Naive thymus-derived CD4-positive, alpha-beta T cell (primary cell): ENCODE data around the gene IGSF11. TPM values are rescaled to one million over a fixed set of nuclear protein-coding genes. Genes with fewer than 3 reads are reported as not detected.

ENCODE experiments used
- ATAC-seq: fragments of 150-1000 bp; cut with Tn5 transposase; 2 replicates; pipeline ENCODE4 v1.10.0; 2021; ENCODE audit warnings: mild to moderate bottlenecking, moderate library complexity
- CTCF ChIA-PET: fragments of 350-600 bp; sonication (Branson Sonifier 250); formaldehyde crosslinking; loops from one replicate; lab custom pipeline; 2021; ENCODE audit warnings: antibody characterized with exemption; lab: Charles Lee
- POLR2A ChIA-PET: fragments of 350-600 bp; sonication (Branson Sonifier 250); formaldehyde crosslinking; loops from one replicate; lab custom pipeline; 2021; ENCODE audit warnings: antibody characterized with exemption, inconsistent platforms; lab: Charles Lee
- DNase-seq, 9 donors: peaks; one replicate each; pipeline versions ENCODE4 v3.0.0 to v3.0.0-alpha.2; 2020 to 2022; ENCODE audit warnings: mixed read lengths in 1 of 9
- H3K27ac ChIP-seq: one replicate; pipeline ENCODE4 v1.7.0; 2013; ENCODE audit warnings: mild to moderate bottlenecking, low read depth, low read length, moderate library complexity
- H3K27me3 ChIP-seq, 2 donors: one replicate each; pipeline ENCODE4 v1.7.0; 2013; ENCODE audit warnings: low read length in 2 of 2, mild to moderate bottlenecking in 2 of 2, moderate library complexity in 2 of 2; ENCODE audit not compliant: control insufficient read depth in 2 of 2, insufficient read depth in 2 of 2
- H3K36me3 ChIP-seq, 3 experiments: 1 replicate in 2 of 3; 2 replicates in 1 of 3; pipeline ENCODE4 v1.7.0; 2013; ENCODE audit warnings: low read length in 3 of 3, mild to moderate bottlenecking in 3 of 3, moderate library complexity in 1 of 3; ENCODE audit not compliant: insufficient read depth in 3 of 3, control insufficient read depth in 2 of 3
- H3K4me1 ChIP-seq, 2 donors: one replicate each; pipeline ENCODE4 v1.7.0; 2013; ENCODE audit warnings: low read length in 2 of 2, mild to moderate bottlenecking in 2 of 2, moderate library complexity in 1 of 2; ENCODE audit not compliant: control insufficient read depth in 2 of 2, insufficient read depth in 2 of 2
- H3K4me3 ChIP-seq: 2 replicates; pipeline ENCODE4 v1.7.0; 2013; ENCODE audit warnings: mild to moderate bottlenecking, low read length
- H3K9me3 ChIP-seq, 3 experiments: 1 replicate in 2 of 3; 2 replicates in 1 of 3; pipeline ENCODE4 v1.7.0; 2013; ENCODE audit warnings: low read length in 3 of 3; ENCODE audit not compliant: control insufficient read depth in 2 of 3
- H3K27ac Mint-ChIP-seq, 9 donors: one replicate each; pipeline ENCODE4 v1.8.0; 2020 to 2022; ENCODE audit warnings: mixed read lengths in 9 of 9, mild to moderate bottlenecking in 8 of 9, moderate library complexity in 5 of 9, inconsistent platforms in 2 of 9
- H3K27me3 Mint-ChIP-seq, 5 donors: one replicate each; pipeline ENCODE4 v1.8.0; 2021 to 2022; ENCODE audit warnings: mixed read lengths in 5 of 5, mild to moderate bottlenecking in 1 of 5
- H3K36me3 Mint-ChIP-seq, 5 donors: one replicate each; pipeline ENCODE4 v1.8.0; 2020 to 2022; ENCODE audit warnings: mixed read lengths in 5 of 5, mild to moderate bottlenecking in 3 of 5, inconsistent platforms in 1 of 5
- H3K4me1 Mint-ChIP-seq, 7 donors: one replicate each; pipeline ENCODE4 v1.8.0; 2020 to 2022; ENCODE audit warnings: mixed read lengths in 7 of 7, mild to moderate bottlenecking in 3 of 7, inconsistent platforms in 1 of 7
- H3K4me3 Mint-ChIP-seq, 10 donors: one replicate each; pipeline ENCODE4 v1.8.0; 2020 to 2022; ENCODE audit warnings: mild to moderate bottlenecking in 10 of 10, mixed read lengths in 10 of 10, moderate library complexity in 6 of 10, inconsistent platforms in 2 of 10
- H3K9me3 Mint-ChIP-seq, 11 donors: one replicate each; pipeline ENCODE4 v1.8.0; 2020 to 2022; ENCODE audit warnings: mixed read lengths in 11 of 11, mild to moderate bottlenecking in 4 of 11, inconsistent platforms in 1 of 11, moderate library complexity in 1 of 11
- intact Hi-C, 2 donors: fragments of 100-400 bp; cut with micrococcal nuclease; formaldehyde crosslinking; loops; one replicate each; pipeline ENCODE4 v1.15.1; 2023
- polyA plus RNA-seq, 2 donors: library from polyadenylated mRNA; unstranded; fragments of 300-500 nt; fragmentation: Illumina TruSeq; gene quantifications; one replicate each; pipeline ENCODE4 v1.2.3, GENCODE V29; 2021
- total RNA-seq, 6 experiments: library from RNA in 5 of 6; stranded (reverse) in 5 of 6; gene quantifications; 1 replicate in 5 of 6; 2 replicates in 1 of 6; pipeline ENCODE4 v1.2.3 and lab custom pipeline; 2021 to 2026

The IGSF11 gene
- total and polyA plus RNA-seq, 7 experiments from 2014 or later: 0.15 to 0.85 (median 0.41) TPM; not detected in 1

- Mint-ChIP-seq H3K36me3 (no peaks in the 10 kb centered on the region), H3K27ac (peak overlapping the region in 1 of 9 donors; percentile 28), H3K4me3 (peak overlapping the region in 1 of 10 donors; percentile 24), H3K4me1 (peaks cover 0 to 16% (median 3%) of the 10 kb centered on the region in 7 donors), H3K27me3 (peaks cover 0 to 6% (median 0%) of the 10 kb centered on the region in 5 donors), H3K9me3 (no peaks in the 10 kb centered on the region)
- Histone ChIP-seq H3K4me1 (no peaks in the 10 kb centered on the region), H3K36me3 (no peaks in the 10 kb centered on the region), H3K9me3 (no peaks in the 10 kb centered on the region), H3K27me3 (no peaks in the 10 kb centered on the region), H3K4me3 (no peak overlapping the region), H3K27ac (no peak overlapping the region)
- ChIA-PET CTCF (interaction anchor here (0.6 to 1.6 kb wide), 2 partner anchors 15 to 126 kb away, joined by 4 to 5 read pairs; partner anchors contain the start of gene IGSF11), POLR2A (no interaction called here)
- ATAC-seq (peak; percentile 37), DNase-seq (no peak)
- intact Hi-C loops: loop anchor here in 1 of 2 donors (5.0 kb wide), 1 partner anchor 38 kb away; no protein-coding TSS in a partner anchor
These were observed 14.7 kb downstream of the IGSF11 start for GRCh38 chr3:119019767-119020518.

GRCh38 chr3:119018690-119019463, 15.8 kb downstream of the IGSF11 start:
- H3K27me3 Mint-ChIP-seq: peaks cover 0 to 6% (median 0%) of the 10 kb centered on the region in 5 donors
- no peaks in the 10 kb centered on the region for H3K36me3 Mint-ChIP-seq
- Histone ChIP-seq H3K27ac (no peak overlapping the region), H3K9me3 (no peaks in the 10 kb centered on the region), H3K4me1 (no peaks in the 10 kb centered on the region), H3K36me3 (no peaks in the 10 kb centered on the region), H3K27me3 (no peaks in the 10 kb centered on the region), H3K4me3 (no peak overlapping the region)
- no peak for DNase-seq
- no peak for ATAC-seq
- H3K27ac Mint-ChIP-seq: no peak overlapping the region
- H3K4me1 Mint-ChIP-seq: peaks cover 0 to 16% (median 4%) of the 10 kb centered on the region in 7 donors
- no peak overlapping the region for H3K4me3 Mint-ChIP-seq
- no peaks in the 10 kb centered on the region for H3K9me3 Mint-ChIP-seq
- intact Hi-C loops: loop anchor here in 1 of 2 donors (5.0 kb wide), 1 partner anchor 37 kb away; no protein-coding TSS in a partner anchor
- POLR2A ChIA-PET: no interaction called here
- CTCF ChIA-PET: interaction anchor here (0.6 to 1.6 kb wide), 2 partner anchors 16 to 134 kb away, joined by 3 to 5 read pairs; partner anchors contain the start of gene IGSF11

- Mint-ChIP-seq H3K4me1 (peaks cover 0 to 16% (median 6%) of the 10 kb centered on the region in 7 donors), H3K4me3 (no peak overlapping the region), H3K36me3 (no peaks in the 10 kb centered on the region), H3K9me3 (no peaks in the 10 kb centered on the region), H3K27me3 (peaks cover 0 to 8% (median 0%) of the 10 kb centered on the region in 5 donors), H3K27ac (no peak overlapping the region)
- intact Hi-C loops: loop anchor here in 1 of 2 donors (5.0 kb wide), 1 partner anchor 34 kb away; no protein-coding TSS in a partner anchor
- H3K27me3 ChIP-seq: no peaks in the 10 kb centered on the region
- no peaks in the 10 kb centered on the region for H3K9me3 ChIP-seq
- no peaks in the 10 kb centered on the region for H3K36me3 ChIP-seq
- POLR2A ChIA-PET: no interaction called here
- H3K4me1 ChIP-seq: no peaks in the 10 kb centered on the region
- H3K27ac ChIP-seq: no peak overlapping the region
- DNase-seq: no peak
- no peak for ATAC-seq
- CTCF ChIA-PET: interaction anchor here (0.6 to 1.9 kb wide), 2 partner anchors 19 to 82 kb away, joined by 5 read pairs; partner anchors contain the start of gene IGSF11
- H3K4me3 ChIP-seq: no peak overlapping the region
These were observed 18.7 kb downstream of the IGSF11 start for GRCh38 chr3:119015942-119016341.

GRCh38 chr3:119013951-119014350, 20.7 kb downstream of the IGSF11 start:
- intact Hi-C loops: no loop called here
- Histone ChIP-seq H3K27me3 (no peaks in the 10 kb centered on the region), H3K4me1 (no peaks in the 10 kb centered on the region), H3K9me3 (no peaks in the 10 kb centered on the region), H3K27ac (no peak overlapping the region), H3K36me3 (no peaks in the 10 kb centered on the region), H3K4me3 (no peak overlapping the region)
- H3K27ac Mint-ChIP-seq: no peak overlapping the region
- CTCF ChIA-PET: no interaction called here
- POLR2A ChIA-PET: interaction anchor here (0.8 kb wide), 1 partner anchor 1582 kb away, joined by 3 read pairs; no protein-coding TSS in a partner anchor
- H3K36me3 Mint-ChIP-seq: peaks cover 0 to 4% (median 0%) of the 10 kb centered on the region in 5 donors
- DNase-seq (no peak), ATAC-seq (no peak)
- H3K4me3 Mint-ChIP-seq: no peak overlapping the region
- peaks cover 0 to 5% (median 0%) of the 10 kb centered on the region in 11 donors for H3K9me3 Mint-ChIP-seq
- peaks cover 0 to 8% (median 0%) of the 10 kb centered on the region in 5 donors for H3K27me3 Mint-ChIP-seq
- peaks cover 0 to 4% (median 0%) of the 10 kb centered on the region in 7 donors for H3K4me1 Mint-ChIP-seq

GRCh38 chr3:119011528-119011927, 23.1 kb downstream of the IGSF11 start:
- ATAC-seq: no peak
- no peaks in the 10 kb centered on the region for H3K36me3 ChIP-seq
- H3K9me3 ChIP-seq: no peaks in the 10 kb centered on the region
- no peak overlapping the region for H3K4me3 ChIP-seq
- no peaks in the 10 kb centered on the region for H3K4me1 ChIP-seq
- H3K4me3 Mint-ChIP-seq: no peak overlapping the region
- H3K27ac Mint-ChIP-seq: no peak overlapping the region
- ChIA-PET CTCF (no interaction called here), POLR2A (no interaction called here)
- no peak for DNase-seq
- peaks cover 2 to 13% (median 8%) of the 10 kb centered on the region in 5 donors for H3K36me3 Mint-ChIP-seq
- H3K9me3 Mint-ChIP-seq: peaks cover 0 to 14% (median 6%) of the 10 kb centered on the region in 11 donors
- peaks cover 0 to 8% (median 0%) of the 10 kb centered on the region in 7 donors for H3K4me1 Mint-ChIP-seq
- intact Hi-C loops: no loop called here
- no peaks in the 10 kb centered on the region for H3K27me3 ChIP-seq
- peaks cover 0 to 8% (median 5%) of the 10 kb centered on the region in 5 donors for H3K27me3 Mint-ChIP-seq
- no peak overlapping the region for H3K27ac ChIP-seq

GRCh38 chr3:118997190-118997589, 37.5 kb downstream of the IGSF11 start:
- no peaks in the 10 kb centered on the region for H3K9me3 Mint-ChIP-seq
- POLR2A ChIA-PET: no interaction called here
- no peaks in the 10 kb centered on the region for H3K4me1 ChIP-seq
- no peak overlapping the region for H3K4me3 ChIP-seq
- H3K4me3 Mint-ChIP-seq: no peak overlapping the region
- DNase-seq (no peak), ATAC-seq (no peak)
- H3K27ac ChIP-seq: no peak overlapping the region
- no peaks in the 10 kb centered on the region for H3K27me3 Mint-ChIP-seq
- H3K9me3 ChIP-seq: no peaks in the 10 kb centered on the region
- H3K27me3 ChIP-seq: no peaks in the 10 kb centered on the region
- H3K36me3 Mint-ChIP-seq: no peaks in the 10 kb centered on the region
- no peak overlapping the region for H3K27ac Mint-ChIP-seq
- CTCF ChIA-PET: no interaction called here
- intact Hi-C loops: no loop called here
- no peaks in the 10 kb centered on the region for H3K36me3 ChIP-seq
- no peaks in the 10 kb centered on the region for H3K4me1 Mint-ChIP-seq
